ENCODE results near the gene ITGB2. TPM values are rescaled to one million over a fixed set of nuclear protein-coding genes. Genes with fewer than 3 reads are reported as not detected.

The ITGB2 gene
- total RNA-seq, 4 donors from 2014 or later = 11.2 to 18.8 (median 15.3) TPM

DNA sequence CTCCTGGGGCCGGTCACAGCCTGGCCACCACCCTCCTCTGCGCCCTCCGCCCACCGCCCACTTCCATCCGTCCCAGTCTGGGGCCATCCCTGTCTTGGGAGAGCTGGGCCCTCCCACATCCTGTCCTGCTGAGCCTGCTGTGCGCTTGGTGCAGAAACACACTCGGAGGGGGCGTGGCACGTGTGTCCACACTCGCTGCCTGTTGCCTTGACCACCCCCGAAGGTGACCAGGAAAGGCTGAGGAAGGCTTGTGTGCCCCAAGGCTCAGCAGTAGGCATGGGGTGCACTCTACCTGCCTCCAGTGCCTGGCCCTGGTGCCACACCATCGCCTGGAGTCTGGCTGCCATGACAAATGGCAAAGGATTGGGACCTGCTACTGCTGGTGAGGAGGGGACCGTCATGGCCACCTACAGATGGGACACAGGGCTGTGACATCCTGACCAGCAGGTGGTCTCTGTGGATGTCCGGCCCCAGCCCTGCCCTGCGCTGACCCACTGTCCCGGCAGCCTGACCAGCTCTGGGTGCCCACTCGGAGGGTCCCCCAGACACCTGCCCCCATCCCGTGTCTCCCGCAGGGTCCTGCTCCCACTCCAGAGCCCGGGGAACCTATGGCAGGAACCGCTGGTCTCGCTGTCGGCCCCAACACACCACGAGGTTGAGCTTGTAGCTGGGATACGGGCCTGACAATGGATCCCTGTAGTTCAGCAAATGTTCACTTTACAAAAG lies 24.0 kb downstream of the ITGB2 start:
- H3K4me1 ChIP-seq = peaks cover 13% of the 10 kb centered on the region
- H3K9me3 ChIP-seq = no peaks in the 10 kb centered on the region
- no peak overlapping the region for H3K4me3 ChIP-seq
- peaks cover 11% of the 10 kb centered on the region for H3K27me3 ChIP-seq
- H3K27ac ChIP-seq = no peak overlapping the region
- WGBS = 77% methylated on average over 11 of the region's 25 CpGs
- no peak for DNase-seq (ENCODE audit: low spot score in 2 of 2)
- TF ChIP-seq, protein P1, sequence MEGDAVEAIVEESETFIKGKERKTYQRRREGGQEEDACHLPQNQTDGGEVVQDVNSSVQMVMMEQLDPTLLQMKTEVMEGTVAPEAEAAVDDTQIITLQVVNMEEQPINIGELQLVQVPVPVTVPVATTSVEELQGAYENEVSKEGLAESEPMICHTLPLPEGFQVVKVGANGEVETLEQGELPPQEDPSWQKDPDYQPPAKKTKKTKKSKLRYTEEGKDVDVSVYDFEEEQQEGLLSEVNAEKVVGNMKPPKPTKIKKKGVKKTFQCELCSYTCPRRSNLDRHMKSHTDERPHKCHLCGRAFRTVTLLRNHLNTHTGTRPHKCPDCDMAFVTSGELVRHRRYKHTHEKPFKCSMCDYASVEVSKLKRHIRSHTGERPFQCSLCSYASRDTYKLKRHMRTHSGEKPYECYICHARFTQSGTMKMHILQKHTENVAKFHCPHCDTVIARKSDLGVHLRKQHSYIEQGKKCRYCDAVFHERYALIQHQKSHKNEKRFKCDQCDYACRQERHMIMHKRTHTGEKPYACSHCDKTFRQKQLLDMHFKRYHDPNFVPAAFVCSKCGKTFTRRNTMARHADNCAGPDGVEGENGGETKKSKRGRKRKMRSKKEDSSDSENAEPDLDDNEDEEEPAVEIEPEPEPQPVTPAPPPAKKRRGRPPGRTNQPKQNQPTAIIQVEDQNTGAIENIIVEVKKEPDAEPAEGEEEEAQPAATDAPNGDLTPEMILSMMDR (IDR thresholded peaks at IDR 0.05) = no peak
- TF ChIP-seq EP300 (IDR thresholded peaks at IDR 0.05) (no peak), POLR2A (IDR thresholded peaks at IDR 0.05) (no peak)
- no peaks in the 10 kb centered on the region for H3K36me3 ChIP-seq

DNA sequence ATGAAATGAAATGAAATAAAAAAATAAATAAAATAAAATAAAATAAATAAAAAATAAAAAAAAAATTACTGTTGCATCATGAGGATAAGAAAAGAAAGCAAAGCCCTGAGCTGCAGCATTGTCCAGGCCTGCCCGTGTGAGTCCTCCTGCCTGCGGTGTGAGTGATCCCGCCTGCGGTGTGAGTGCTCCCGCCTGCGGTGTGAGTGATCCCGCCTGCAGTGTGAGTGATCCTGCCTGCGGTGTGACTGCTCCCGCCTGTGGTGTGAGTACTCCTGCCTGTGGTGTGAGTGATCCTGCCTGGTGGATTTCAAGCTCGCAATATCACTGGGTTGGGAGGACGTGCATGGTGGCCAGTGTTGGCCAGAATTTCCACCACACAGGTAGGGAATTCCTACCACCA lies 24.8 kb downstream of the ITGB2 start:
- Histone ChIP-seq H3K27ac (no peak overlapping the region), H3K4me1 (peaks cover 6% of the 10 kb centered on the region), H3K36me3 (no peaks in the 10 kb centered on the region), H3K9me3 (no peaks in the 10 kb centered on the region), H3K4me3 (no peak overlapping the region), H3K27me3 (peaks cover 11% of the 10 kb centered on the region)
- 85% methylated on average over 11 of the region's 11 CpGs for WGBS
- TF ChIP-seq, protein P1 (IDR thresholded peaks at IDR 0.05) = no peak
- TF ChIP-seq EP300 (IDR thresholded peaks at IDR 0.05) (no peak), POLR2AphosphoS5 (IDR thresholded peaks at IDR 0.05) (no peak), POLR2A (IDR thresholded peaks at IDR 0.05) (no peak)
- DNase-seq (ENCODE audit: low spot score in 2 of 2) = no peak

DNA sequence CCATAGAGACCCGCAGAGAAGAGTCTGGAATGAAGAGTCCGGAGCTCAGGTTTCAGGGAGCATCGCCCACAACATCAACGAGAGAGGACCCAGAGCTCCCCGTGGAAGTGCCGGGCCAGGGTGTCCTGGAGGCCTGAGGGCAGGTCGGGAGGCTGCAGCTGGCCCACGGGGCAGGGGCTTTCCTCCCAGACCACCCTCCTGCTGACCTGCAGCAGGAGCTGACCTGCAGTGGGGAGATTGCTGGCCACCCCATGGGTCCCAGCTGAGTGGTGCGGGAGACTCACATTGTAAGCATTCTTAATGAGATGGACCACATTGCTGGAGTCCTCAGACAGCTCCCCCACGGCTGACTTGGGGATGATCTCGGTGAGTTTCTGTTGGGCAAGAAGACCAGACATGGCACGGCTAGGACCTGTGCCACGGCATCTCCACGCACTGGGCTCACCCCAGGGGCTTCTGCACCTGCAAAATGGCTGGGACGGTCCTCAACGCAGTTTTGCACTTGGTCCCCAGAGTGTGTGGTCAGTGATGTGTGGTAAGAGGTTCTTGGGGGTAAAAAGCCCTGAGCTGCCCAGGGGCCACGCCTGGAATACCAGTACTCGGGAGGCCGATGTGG lies 25.9 kb downstream of the ITGB2 start:
- Histone ChIP-seq H3K4me3 (no peak overlapping the region), H3K4me1 (peaks cover 14% of the 10 kb centered on the region), H3K27me3 (peaks cover 7% of the 10 kb centered on the region), H3K36me3 (no peaks in the 10 kb centered on the region), H3K27ac (no peak overlapping the region), H3K9me3 (no peaks in the 10 kb centered on the region)
- WGBS = 73% methylated on average over 6 of the region's 19 CpGs
- TF ChIP-seq, protein P1 (IDR thresholded peaks at IDR 0.05) = no peak
- DNase-seq (ENCODE audit: low spot score in 2 of 2) = no peak

DNA sequence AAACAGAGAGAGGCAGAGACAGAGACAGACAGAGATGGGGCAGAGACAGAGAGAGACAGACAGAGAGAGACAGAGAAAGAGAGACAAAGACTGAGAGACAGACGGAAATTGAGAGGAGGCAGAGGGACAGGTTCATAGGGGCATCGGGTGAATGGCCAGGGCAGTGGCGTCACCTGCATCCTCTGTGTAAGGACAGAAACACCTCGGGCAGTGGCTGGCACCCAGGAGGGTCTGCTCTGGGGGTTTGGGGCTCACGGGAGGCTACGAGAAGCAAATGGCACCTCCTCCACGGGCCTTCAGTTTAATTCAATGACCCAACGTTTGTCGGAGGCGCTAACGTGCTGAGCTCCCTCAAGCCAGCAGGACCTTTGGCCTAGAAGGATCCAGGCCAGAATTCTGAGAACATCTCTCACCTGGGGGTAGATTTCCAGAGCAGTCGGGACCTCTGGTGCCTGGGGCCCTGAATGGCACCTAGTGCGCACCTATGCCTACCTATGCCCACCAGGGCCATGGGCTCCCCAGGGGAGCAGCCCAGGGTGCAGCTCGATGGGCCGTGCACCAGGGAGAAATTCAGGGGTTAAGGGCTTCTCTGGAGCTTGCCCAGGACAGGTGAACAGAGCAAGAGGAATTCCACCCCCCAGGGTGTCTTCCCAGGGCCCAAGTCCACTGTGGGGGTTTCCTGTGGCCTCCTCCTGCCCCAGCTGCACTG lies 26.6 kb downstream of the ITGB2 start:
- 82% methylated on average over 11 of the region's 15 CpGs for WGBS
- H3K27ac ChIP-seq = no peak overlapping the region
- peaks cover 12% of the 10 kb centered on the region for H3K27me3 ChIP-seq
- H3K9me3 ChIP-seq = no peaks in the 10 kb centered on the region
- no peak overlapping the region for H3K4me3 ChIP-seq
- H3K36me3 ChIP-seq = no peaks in the 10 kb centered on the region
- H3K4me1 ChIP-seq = peaks cover 19% of the 10 kb centered on the region
- no peak for DNase-seq (ENCODE audit: low spot score in 2 of 2)
- TF ChIP-seq, protein P1 (IDR thresholded peaks at IDR 0.05) = no peak

DNA sequence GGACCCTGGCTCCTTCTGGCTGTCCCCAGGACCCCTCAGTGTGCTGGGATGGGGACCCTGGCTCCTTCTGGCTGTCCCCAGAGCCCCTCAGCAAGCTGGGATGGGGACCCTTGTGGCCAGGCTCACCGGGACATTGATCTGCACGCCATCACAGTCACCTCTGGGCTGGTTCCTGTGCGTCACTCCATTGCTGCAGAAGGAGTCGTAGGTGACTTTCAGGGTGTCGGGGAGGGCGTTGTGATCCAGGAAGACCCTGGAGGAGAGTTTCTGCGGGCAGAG lies 27.5 kb downstream of the ITGB2 start:
- TF ChIP-seq POLR2AphosphoS5 (IDR thresholded peaks at IDR 0.05) = no peak
- no peak for TF ChIP-seq POLR2A (IDR thresholded peaks at IDR 0.05)
- TF ChIP-seq EP300 (IDR thresholded peaks at IDR 0.05) = no peak
- TF ChIP-seq, protein P1 (IDR thresholded peaks at IDR 0.05) = no peak
- DNase-seq (ENCODE audit: low spot score in 2 of 2) = no peak
- no peak overlapping the region for H3K27ac ChIP-seq
- H3K9me3 ChIP-seq = no peaks in the 10 kb centered on the region
- H3K27me3 ChIP-seq = peaks cover 15% of the 10 kb centered on the region
- no peaks in the 10 kb centered on the region for H3K36me3 ChIP-seq
- 82% methylated on average over 4 of the region's 7 CpGs for WGBS
- no peak overlapping the region for H3K4me3 ChIP-seq
- peaks cover 23% of the 10 kb centered on the region for H3K4me1 ChIP-seq

Data from suprapubic skin (tissue), 4 donors.